ENCODE data around the gene NDUFS6.

The NDUFS6 gene

GRCh38 chr5:1847056-1847455 lies 45.8 kb downstream of the NDUFS6 start:
- in situ Hi-C loops (cut with MboI; ENCODE audit: low sequenced_read_pairs), result no loop called here

- in situ Hi-C loops (cut with MboI; ENCODE audit: low sequenced_read_pairs), result no loop called here
Measured at GRCh38 chr5:1847611-1848010, 46.4 kb downstream of the NDUFS6 start.

GRCh38 chr5:1850324-1851154 lies 49.3 kb downstream of the NDUFS6 start:
- in situ Hi-C loops (cut with MboI; ENCODE audit: low sequenced_read_pairs), result no loop called here

DNA sequence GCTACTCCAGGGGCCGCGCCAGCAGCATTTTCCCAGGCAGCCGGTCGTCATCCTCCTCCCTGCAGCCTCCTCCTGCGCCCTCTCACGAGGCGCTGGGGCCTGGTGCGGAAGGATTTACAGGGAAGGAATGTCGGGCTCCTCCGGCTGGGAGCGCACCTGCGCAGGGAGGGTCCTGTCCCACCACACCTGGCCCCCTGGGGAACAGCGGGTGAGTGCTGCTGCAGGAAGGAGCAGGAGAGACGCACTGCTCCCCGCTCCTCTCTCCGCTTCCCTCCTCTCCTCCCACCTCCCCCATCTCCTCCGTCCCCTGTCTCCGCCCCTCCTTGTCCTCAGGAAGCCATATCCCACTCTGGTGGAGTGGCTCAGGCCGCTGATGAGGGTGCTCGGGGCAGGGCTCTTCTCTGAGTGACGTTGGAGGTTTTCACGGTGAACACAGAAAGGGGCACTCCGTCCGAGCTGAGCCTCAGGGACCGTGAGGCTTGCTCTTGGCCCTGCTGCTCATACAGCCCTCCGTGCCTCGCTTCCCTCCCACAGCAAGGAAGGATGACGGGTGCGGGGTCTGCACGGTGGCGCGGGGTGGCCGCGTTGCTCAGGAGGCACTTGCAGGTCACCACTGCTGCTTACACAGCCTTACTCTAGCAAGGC lies 50.2 kb downstream of the NDUFS6 start:
- in situ Hi-C loops (cut with MboI; ENCODE audit: low sequenced_read_pairs), result no loop called here

DNA sequence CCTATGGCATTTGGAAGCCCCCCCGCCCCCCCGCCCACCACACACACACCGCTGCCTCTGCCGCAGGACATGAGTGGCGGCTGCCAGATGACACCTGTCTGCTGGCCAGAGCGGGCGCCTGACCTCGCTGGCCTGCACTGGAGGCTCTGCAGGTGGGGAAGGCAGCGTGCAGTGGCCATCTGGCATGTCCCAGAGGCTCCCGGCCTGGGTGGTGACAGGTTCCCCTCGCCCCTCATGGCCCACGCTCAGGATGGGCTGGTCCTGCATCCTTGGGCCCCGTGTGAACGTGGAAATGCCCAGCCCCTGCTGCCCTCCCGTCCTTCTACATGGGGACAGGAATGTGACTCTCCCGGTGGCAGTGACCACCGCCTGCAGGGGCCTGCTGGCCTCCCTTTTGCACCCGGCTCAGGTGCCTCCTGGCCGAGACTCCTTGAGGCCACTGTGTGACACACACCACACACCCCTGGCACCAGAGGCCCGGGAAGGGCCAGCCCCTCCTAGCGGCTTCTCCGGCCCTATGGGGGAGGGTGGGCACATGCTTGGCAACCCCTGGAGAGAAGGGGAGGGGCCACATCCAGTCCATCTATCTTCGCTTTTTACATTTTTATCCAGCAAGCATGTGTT lies 51.2 kb downstream of the NDUFS6 start:
- in situ Hi-C loops (cut with MboI; ENCODE audit: low sequenced_read_pairs), result no loop called here

- in situ Hi-C loops (cut with MboI; ENCODE audit: low sequenced_read_pairs), result no loop called here
Measured at GRCh38 chr5:1853531-1853930, 52.3 kb downstream of the NDUFS6 start.

DNA sequence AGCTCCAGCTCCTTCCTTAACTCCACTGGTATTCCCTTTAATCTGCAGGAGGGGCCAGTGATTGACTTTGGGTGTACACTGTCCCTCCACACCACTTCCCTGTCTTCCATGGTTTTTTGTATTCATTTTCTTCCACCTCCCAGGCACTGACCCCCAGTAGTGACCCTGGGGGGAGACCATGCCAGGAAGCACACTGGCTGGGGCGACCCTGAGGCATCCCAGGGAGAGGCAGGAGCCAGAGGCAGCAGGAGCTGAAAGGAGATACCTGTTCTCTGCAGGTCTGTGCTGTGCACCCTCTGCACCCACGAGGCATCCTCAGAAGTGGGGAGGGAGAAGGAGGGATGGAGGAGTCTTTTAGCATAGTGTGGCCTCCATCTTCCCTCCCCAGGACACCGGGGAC lies 53.9 kb downstream of the NDUFS6 start:
- in situ Hi-C loops (cut with MboI; ENCODE audit: low sequenced_read_pairs), result no loop called here

GRCh38 chr5:1855596-1855995 lies 54.4 kb downstream of the NDUFS6 start:
- in situ Hi-C loops (cut with MboI; ENCODE audit: low sequenced_read_pairs), result no loop called here

- in situ Hi-C loops (cut with MboI; ENCODE audit: low sequenced_read_pairs), result no loop called here
Measured at GRCh38 chr5:1856596-1857255, 55.5 kb downstream of the NDUFS6 start.

GRCh38 chr5:1857256-1857600 lies 56.0 kb downstream of the NDUFS6 start:
- in situ Hi-C loops (cut with MboI; ENCODE audit: low sequenced_read_pairs), result no loop called here

GRCh38 chr5:1858436-1858835 lies 57.2 kb downstream of the NDUFS6 start:
- in situ Hi-C loops (cut with MboI; ENCODE audit: low sequenced_read_pairs), result no loop called here

- in situ Hi-C loops (cut with MboI; ENCODE audit: low sequenced_read_pairs), result no loop called here
Measured at GRCh38 chr5:1859099-1859498, 57.9 kb downstream of the NDUFS6 start.

DNA sequence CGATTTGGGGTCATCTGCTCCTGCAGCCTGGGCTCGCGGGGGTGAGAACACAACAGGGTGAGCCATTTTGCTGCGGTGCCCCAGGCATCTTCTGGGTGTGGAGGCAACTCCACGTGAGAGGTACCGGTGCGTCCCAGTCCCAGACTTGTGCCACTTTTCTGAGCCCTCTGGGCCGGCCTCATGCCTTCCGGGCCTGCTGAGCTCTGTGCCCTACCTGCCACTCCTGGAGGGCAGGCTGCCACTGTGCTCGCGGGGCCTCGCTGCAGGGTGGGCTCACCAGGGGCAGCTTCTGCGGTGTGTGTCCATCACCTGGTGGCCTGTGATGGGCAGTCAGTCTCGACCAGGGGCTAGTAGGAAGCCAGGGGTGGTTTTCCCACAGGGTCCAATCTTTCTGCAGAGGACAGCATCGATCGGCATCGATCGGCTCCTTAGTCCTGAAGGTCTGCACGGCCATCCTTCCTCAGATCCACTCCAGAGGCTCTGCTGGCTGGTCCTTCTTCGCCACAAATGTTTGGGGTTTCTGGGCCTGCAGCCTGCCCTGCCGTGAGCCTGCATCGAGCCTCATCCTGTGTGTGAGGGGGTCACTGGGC lies 58.9 kb downstream of the NDUFS6 start:
- in situ Hi-C loops (cut with MboI; ENCODE audit: low sequenced_read_pairs), result no loop called here

GRCh38 chr5:1860949-1861348 lies 59.7 kb downstream of the NDUFS6 start:
- in situ Hi-C loops (cut with MboI; ENCODE audit: low sequenced_read_pairs), result no loop called here

DNA sequence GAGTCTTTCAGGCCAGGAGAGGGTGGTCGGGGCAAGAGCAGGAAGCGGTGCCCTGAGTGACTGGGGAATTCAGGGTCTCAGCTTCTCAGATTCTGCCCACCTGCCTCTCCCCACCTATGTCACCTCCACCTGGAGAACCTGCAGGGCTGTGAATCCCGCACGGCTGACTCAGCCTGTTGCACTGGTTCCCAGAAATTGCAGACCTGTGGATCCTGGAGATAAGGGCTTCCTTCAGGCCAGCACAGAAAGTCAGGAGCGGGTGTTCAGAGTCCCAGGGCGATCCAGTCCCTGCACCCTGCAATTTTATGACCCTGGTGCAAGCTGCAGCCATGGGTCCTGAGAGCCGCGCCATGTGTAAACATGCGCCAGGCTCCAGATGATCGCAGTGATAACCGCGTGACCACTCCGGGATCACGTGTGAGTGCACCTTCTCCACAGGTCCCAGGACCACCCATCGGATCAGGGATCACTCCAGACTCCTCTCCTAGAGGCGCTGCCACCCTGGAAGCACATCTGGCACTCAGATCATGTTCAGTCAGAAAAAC lies 63.8 kb downstream of the NDUFS6 start:
- in situ Hi-C loops (cut with MboI; ENCODE audit: low sequenced_read_pairs), result no loop called here

- in situ Hi-C loops (cut with MboI; ENCODE audit: low sequenced_read_pairs), result no loop called here
Measured at GRCh38 chr5:1865486-1865885, 64.3 kb downstream of the NDUFS6 start.

Data from hTERT RPE-1 (cell line).